Activated CD8-positive, alpha-beta T cell treated with anti-CD3 and anti-CD28 coated beads, Interleukin-2, amount 10 ng/mL, durations not matched to agents 7 days and 5 days (primary cell): ENCODE measurements around the gene PAQR6. TPM values are rescaled to one million over a fixed set of nuclear protein-coding genes. Genes with fewer than 3 reads are reported as not detected.
A peak's percentile ranks its signal among the peaks of the same experiment; 100 is the strongest.

Source experiments
- ATAC-seq: fragments of 150-1000 bp; cut with Tn5 transposase; one replicate; pipeline ENCODE4 v1.10.0; 2021; ENCODE audit warnings: moderate library complexity
- CTCF ChIA-PET: fragments of 350-600 bp; sonication (Branson Sonifier 250); formaldehyde crosslinking; loops from one replicate; lab custom pipeline; 2021; ENCODE audit warnings: antibody characterized with exemption; lab: Charles Lee
- POLR2A ChIA-PET: fragments of 350-600 bp; sonication (Branson Sonifier 250); formaldehyde crosslinking; loops from one replicate; lab custom pipeline; 2021; ENCODE audit warnings: antibody characterized with exemption; lab: Charles Lee
- DNase-seq: peaks from one replicate; pipeline ENCODE4 v3.0.0-alpha.2; 2020
- H3K27ac Mint-ChIP-seq: one replicate; pipeline ENCODE4 v1.8.0; 2021; ENCODE audit warnings: mild to moderate bottlenecking, mixed read lengths
- H3K27me3 Mint-ChIP-seq: one replicate; pipeline ENCODE4 v1.8.0; 2021; ENCODE audit warnings: low read depth, mixed read lengths
- H3K36me3 Mint-ChIP-seq: one replicate; pipeline ENCODE4 v1.8.0; 2021; ENCODE audit warnings: low read depth, mixed read lengths
- H3K4me1 Mint-ChIP-seq: one replicate; pipeline ENCODE4 v1.8.0; 2021; ENCODE audit warnings: low read depth, mixed read lengths
- H3K4me3 Mint-ChIP-seq: one replicate; pipeline ENCODE4 v1.8.0; 2021; ENCODE audit warnings: mild to moderate bottlenecking, mixed read lengths
- H3K9me3 Mint-ChIP-seq: one replicate; pipeline ENCODE4 v1.8.0; 2022; ENCODE audit warnings: mixed read lengths; ENCODE audit not compliant: insufficient read depth
- total RNA-seq, 2 experiments: library from RNA; stranded (reverse); gene quantifications; one replicate each; pipeline ENCODE4 v1.2.3, GENCODE V29; 2021

PAQR6 gene, protein sequence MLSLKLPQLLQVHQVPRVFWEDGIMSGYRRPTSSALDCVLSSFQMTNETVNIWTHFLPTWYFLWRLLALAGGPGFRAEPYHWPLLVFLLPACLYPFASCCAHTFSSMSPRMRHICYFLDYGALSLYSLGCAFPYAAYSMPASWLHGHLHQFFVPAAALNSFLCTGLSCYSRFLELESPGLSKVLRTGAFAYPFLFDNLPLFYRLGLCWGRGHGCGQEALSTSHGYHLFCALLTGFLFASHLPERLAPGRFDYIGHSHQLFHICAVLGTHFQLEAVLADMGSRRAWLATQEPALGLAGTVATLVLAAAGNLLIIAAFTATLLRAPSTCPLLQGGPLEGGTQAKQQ
- total RNA-seq = 1 to 10 TPM; 8.6 to 9.9 TPM

GRCh38 chr1:156247460-156248322, at the start of gene PAQR6:
PAQR6 (minus strand) TSS chr1:156248056; CDS start chr1:156246731, 1,325 bp downstream.
- Mint-ChIP-seq H3K27ac (peak within 1 kb of the TSS; percentile 64), H3K27me3 (no peaks in the 10 kb centered on the region), H3K9me3 (no peaks in the 10 kb centered on the region), H3K4me1 (peaks cover 52% of the 10 kb centered on the region), H3K4me3 (no peak within 1 kb of the TSS), H3K36me3 (peaks cover 23% of the 10 kb centered on the region)
- ChIA-PET POLR2A (interaction anchor here (0.9 to 3.1 kb wide), 3 partner anchors 17 to 35 kb away, joined by 3 to 12 read pairs (median 3); partner anchors contain the start of genes PMF1 and SMG5), CTCF (interaction anchor here (0.5 to 2.4 kb wide), 3 partner anchors 22 to 1861 kb away, joined by 3 to 9 read pairs (median 4); no protein-coding TSS in a partner anchor)
- ATAC-seq (no peak), DNase-seq (no peak)

GRCh38 chr1:156295391-156295947, 47.6 kb upstream of the PAQR6 start, which contains the start of gene GLMP:
GLMP (minus strand) TSS chr1:156295679; CDS start chr1:156295645, 34 bp downstream.
- Mint-ChIP-seq H3K27me3 (no peaks in the 10 kb centered on the region), H3K4me3 (peak within 1 kb of the TSS; percentile 91), H3K4me1 (peaks cover 19% of the 10 kb centered on the region), H3K36me3 (peaks cover 3% of the 10 kb centered on the region), H3K9me3 (no peaks in the 10 kb centered on the region), H3K27ac (peak within 1 kb of the TSS; percentile 83)
- DNase-seq = peak; percentile 79
- ATAC-seq = peak; percentile 90
- CTCF ChIA-PET = interaction anchor here (1.1 to 1.2 kb wide), 2 partner anchors 11 to 150 kb away, joined by 3 to 4 read pairs; partner anchors contain the start of gene TMEM79
- POLR2A ChIA-PET = interaction anchor here (0.6 to 3.3 kb wide), 3 partner anchors 9 to 23 kb away, joined by 3 to 25 read pairs (median 3); partner anchors contain the start of genes SMG5 and TMEM79

- ATAC-seq (no peak), DNase-seq (no peak)
- ChIA-PET CTCF (interaction anchor here (1.1 kb wide), 1 partner anchor 11 kb away, joined by 4 read pairs; the partner anchor contains the start of gene SMG5), POLR2A (interaction anchor here (3.3 kb wide), 1 partner anchor 11 kb away, joined by 25 read pairs; the partner anchor contains the start of genes SMG5 and TMEM79)
- Mint-ChIP-seq H3K27ac (no peak overlapping the region), H3K9me3 (no peaks in the 10 kb centered on the region), H3K27me3 (no peaks in the 10 kb centered on the region), H3K4me3 (no peak overlapping the region), H3K36me3 (peaks cover 8% of the 10 kb centered on the region), H3K4me1 (peaks cover 19% of the 10 kb centered on the region)
Measured at GRCh38 chr1:156293895-156294294, 46.0 kb upstream of the PAQR6 start.

DNA sequence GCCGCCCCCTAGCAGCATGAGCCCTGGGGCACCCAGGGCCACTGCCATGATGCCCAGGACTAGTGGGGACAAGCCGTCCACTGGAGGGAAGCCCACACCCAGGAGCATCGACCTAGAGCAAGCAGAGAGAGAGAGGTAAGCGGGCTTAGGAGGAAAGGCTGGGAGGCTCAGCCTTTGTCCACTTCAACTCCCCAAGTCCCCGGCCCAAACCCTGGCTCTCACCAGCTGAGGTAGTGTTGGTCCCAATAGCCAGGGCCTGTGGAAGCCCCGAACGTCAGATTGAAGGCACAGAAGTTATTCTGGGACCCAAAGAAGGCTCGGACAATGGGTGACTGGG, 45.2 kb upstream of the PAQR6 start:
- ATAC-seq (no peak), DNase-seq (no peak)
- CTCF ChIA-PET = no interaction called here
- no peak overlapping the region for H3K27ac Mint-ChIP-seq
- no peak overlapping the region for H3K4me3 Mint-ChIP-seq
- peaks cover 19% of the 10 kb centered on the region for H3K4me1 Mint-ChIP-seq
- H3K36me3 Mint-ChIP-seq = peaks cover 12% of the 10 kb centered on the region
- POLR2A ChIA-PET = interaction anchor here (3.3 kb wide), 1 partner anchor 11 kb away, joined by 25 read pairs; the partner anchor contains the start of genes SMG5 and TMEM79
- H3K27me3 Mint-ChIP-seq = no peaks in the 10 kb centered on the region
- no peaks in the 10 kb centered on the region for H3K9me3 Mint-ChIP-seq

- DNase-seq = no peak
- POLR2A ChIA-PET = no interaction called here
Measured at GRCh38 chr1:156291226-156292061, 43.6 kb upstream of the PAQR6 start.

GRCh38 chr1:156289857-156290256, 42.0 kb upstream of the PAQR6 start:
- ATAC-seq (no peak), DNase-seq (no peak)
- H3K4me1 Mint-ChIP-seq = peaks cover 10% of the 10 kb centered on the region
- H3K27ac Mint-ChIP-seq = no peak overlapping the region
- ChIA-PET CTCF (no interaction called here), POLR2A (no interaction called here)
- no peak overlapping the region for H3K4me3 Mint-ChIP-seq
- peaks cover 17% of the 10 kb centered on the region for H3K36me3 Mint-ChIP-seq
- H3K27me3 Mint-ChIP-seq = no peaks in the 10 kb centered on the region
- no peaks in the 10 kb centered on the region for H3K9me3 Mint-ChIP-seq

More at GRCh38 chr1:156291226-156292061, 43.6 kb upstream of the PAQR6 start:
- H3K4me1 Mint-ChIP-seq = peaks cover 19% of the 10 kb centered on the region
- H3K36me3 Mint-ChIP-seq = peaks cover 13% of the 10 kb centered on the region
- H3K4me3 Mint-ChIP-seq = no peak overlapping the region
- no peak for ATAC-seq
- H3K27me3 Mint-ChIP-seq = no peaks in the 10 kb centered on the region
- CTCF ChIA-PET = no interaction called here
- peak overlapping the region; percentile 19 for H3K27ac Mint-ChIP-seq
- no peaks in the 10 kb centered on the region for H3K9me3 Mint-ChIP-seq

- CTCF ChIA-PET = interaction anchor here (1.6 kb wide), 1 partner anchor 140 kb away, joined by 3 read pairs; no protein-coding TSS in a partner anchor
Measured at GRCh38 chr1:156286061-156286460, 38.2 kb upstream of the PAQR6 start.

DNA sequence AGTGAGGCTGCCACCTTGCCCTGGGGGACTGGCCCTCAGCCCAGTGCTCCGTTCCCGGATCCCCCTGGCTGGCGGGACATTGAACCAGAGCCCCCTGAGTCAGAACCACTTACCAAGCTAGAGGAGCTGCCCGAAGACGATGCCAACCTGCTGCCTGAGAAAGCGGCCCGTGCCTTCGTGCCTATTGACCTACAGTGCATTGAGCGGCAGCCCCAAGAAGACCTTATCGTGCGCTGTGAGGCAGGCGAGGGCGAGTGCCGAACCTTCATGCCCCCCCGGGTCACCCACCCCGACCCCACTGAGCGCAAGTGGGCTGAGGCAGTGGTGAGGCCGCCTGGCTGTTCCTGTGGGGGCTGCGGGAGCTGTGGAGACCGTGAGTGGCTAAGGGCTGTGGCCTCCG, 37.6 kb upstream of the PAQR6 start:
- POLR2A ChIA-PET = no interaction called here
- CTCF ChIA-PET = interaction anchor here (1.6 kb wide), 1 partner anchor 140 kb away, joined by 3 read pairs; no protein-coding TSS in a partner anchor
- no peak for ATAC-seq
- DNase-seq = no peak
- Mint-ChIP-seq H3K36me3 (peaks cover 18% of the 10 kb centered on the region), H3K9me3 (no peaks in the 10 kb centered on the region), H3K4me1 (peaks cover 31% of the 10 kb centered on the region), H3K4me3 (no peak overlapping the region), H3K27me3 (no peaks in the 10 kb centered on the region), H3K27ac (no peak overlapping the region)

More at GRCh38 chr1:156286061-156286460, 38.2 kb upstream of the PAQR6 start:
- H3K27ac Mint-ChIP-seq = no peak overlapping the region
- POLR2A ChIA-PET = no interaction called here
- DNase-seq (no peak), ATAC-seq (no peak)
- H3K27me3 Mint-ChIP-seq = no peaks in the 10 kb centered on the region
- H3K4me3 Mint-ChIP-seq = no peak overlapping the region
- H3K36me3 Mint-ChIP-seq = peaks cover 18% of the 10 kb centered on the region
- H3K4me1 Mint-ChIP-seq = peaks cover 25% of the 10 kb centered on the region
- H3K9me3 Mint-ChIP-seq = no peaks in the 10 kb centered on the region

- Mint-ChIP-seq H3K27me3 (no peaks in the 10 kb centered on the region), H3K9me3 (no peaks in the 10 kb centered on the region), H3K27ac (no peak overlapping the region), H3K4me1 (peaks cover 37% of the 10 kb centered on the region), H3K36me3 (peaks cover 22% of the 10 kb centered on the region), H3K4me3 (no peak overlapping the region)
- DNase-seq = no peak
- CTCF ChIA-PET = interaction anchor here (1.1 kb wide), 1 partner anchor 11 kb away, joined by 3 read pairs; the partner anchor contains the start of gene GLMP
- no peak for ATAC-seq
- POLR2A ChIA-PET = interaction anchor here (0.8 kb wide), 1 partner anchor 53 kb away, joined by 3 read pairs; the partner anchor contains the start of gene CCT3
Measured at GRCh38 chr1:156284757-156285156, 36.9 kb upstream of the PAQR6 start.

GRCh38 chr1:156284112-156284511, 36.3 kb upstream of the PAQR6 start, which contains the start of gene TMEM79:
TMEM79 (plus strand) TSS chr1:156284325; CDS start chr1:156285227, 902 bp downstream.
- CTCF ChIA-PET = interaction anchor here (1.1 to 2.9 kb wide), 9 partner anchors 12 to 422 kb away, joined by 3 to 14 read pairs (median 3); partner anchors contain the start of gene GLMP
- Mint-ChIP-seq H3K4me1 (peaks cover 40% of the 10 kb centered on the region), H3K9me3 (no peaks in the 10 kb centered on the region), H3K4me3 (peak within 1 kb of the TSS; percentile 90), H3K36me3 (peaks cover 21% of the 10 kb centered on the region), H3K27me3 (no peaks in the 10 kb centered on the region), H3K27ac (peak within 1 kb of the TSS; percentile 87)
- DNase-seq (no peak), ATAC-seq (no peak)
- POLR2A ChIA-PET = interaction anchor here (0.8 to 3.5 kb wide), 4 partner anchors 10 to 130 kb away, joined by 3 to 25 read pairs (median 12); partner anchors contain the start of genes CCT3, GLMP and PMF1
